SU-DHL-6 (cell line): ENCODE results near the gene NR4A3.
"Not testable (repeated sequence)": the region's sequence is repeated elsewhere in the genome, so short reads cannot be mapped to it uniquely, and the experiment has no call there.

Source experiments
- H2AFZ ChIP-seq: fragments of 200-600 bp; sonication (generic); 2 replicates; pipeline ENCODE4 v1.6.1; 2014; ENCODE audit warnings: low read depth, mild to moderate bottlenecking, moderate library complexity, mixed read lengths, antibody characterized with exemption, low read length; ENCODE audit not compliant: severe bottlenecking
- H3F3A ChIP-seq: fragments of 200-600 bp; shearing (Covaris generic); 2 replicates; pipeline ENCODE4 v1.6.0; 2016; ENCODE audit warnings: antibody characterized with exemption, mild to moderate bottlenecking; ENCODE audit not compliant: insufficient read depth
- H3K27ac ChIP-seq: fragments of 200-600 bp; sonication (generic); 2 replicates; pipeline ENCODE4 v1.5.1; 2016; ENCODE audit warnings: low read depth, mild to moderate bottlenecking, low read length, moderate library complexity, mixed read lengths
- H3K27me3 ChIP-seq: fragments of 200-600 bp; sonication (generic), shearing (Covaris generic); 2 replicates; pipeline ENCODE4 v1.6.0; 2014; ENCODE audit warnings: mild to moderate bottlenecking, low read length
- H3K36me3 ChIP-seq: fragments of 200-600 bp; sonication (generic); 2 replicates; pipeline ENCODE4 v1.6.1; 2014; ENCODE audit warnings: mild to moderate bottlenecking, low read length, mixed read lengths
- H3K4me2 ChIP-seq: fragments of 300-600, 200-600 bp; shearing (Covaris generic), sonication (generic); 2 replicates; pipeline ENCODE4 v1.6.0; 2014; ENCODE audit warnings: low read length, low read depth, mild to moderate bottlenecking; ENCODE audit not compliant: poor library complexity, severe bottlenecking
- H3K4me3 ChIP-seq: fragments of 200-600 bp; sonication (generic); 2 replicates; pipeline ENCODE4 v1.5.1; 2014; ENCODE audit warnings: antibody characterized with exemption, low read length, mild to moderate bottlenecking, mixed read lengths; ENCODE audit not compliant: insufficient read depth, poor library complexity, severe bottlenecking
- H3K79me2 ChIP-seq: fragments of 200-600 bp; sonication (generic); 2 replicates; pipeline ENCODE4 v1.6.1; 2014; ENCODE audit warnings: mild to moderate bottlenecking, low read length, moderate library complexity; ENCODE audit not compliant: insufficient read depth
- H3K9ac ChIP-seq: fragments of 200-600 bp; sonication (generic); 2 replicates; pipeline ENCODE4 v1.7.0; 2014; ENCODE audit warnings: mild to moderate bottlenecking, low read length
- H3K9me2 ChIP-seq: fragments of 200-600 bp; sonication (generic); replicated peaks from 2 replicates; pipeline ENCODE4 v1.6.1; 2014; ENCODE audit warnings: low read length; ENCODE audit not compliant: insufficient read depth
- H3K9me3 ChIP-seq: fragments of 200-600 bp; sonication (generic); 2 replicates; pipeline ENCODE4 v1.6.1; 2014; ENCODE audit warnings: low read length, mixed read lengths; ENCODE audit not compliant: insufficient read depth
- H4K20me1 ChIP-seq: fragments of 200-600 bp; sonication (generic); 2 replicates; pipeline ENCODE4 v1.6.1; 2014; ENCODE audit warnings: low read depth, mild to moderate bottlenecking, antibody characterized with exemption, low read length, moderate library complexity, mixed read lengths
- EZH2phosphoT487 ChIP-seq: fragments of 200-600 bp; sonication (generic), shearing (Covaris generic); conservative IDR thresholded peaks from 2 replicates; pipeline ENCODE4 v1.6.1; 2018; ENCODE audit warnings: mild to moderate bottlenecking, antibody characterized with exemption, low read length, moderate library complexity, mixed read lengths
- TF ChIP-seq, protein P1 (sequence below): fragments of 200-600 bp; sonication (generic); IDR thresholded peaks from one replicate; pipeline ENCODE4 v1.5.1; 2017; ENCODE audit warnings: antibody characterized with exemption, mild to moderate bottlenecking, low read length, moderate library complexity; ENCODE audit not compliant: insufficient read depth, poor library complexity, severe bottlenecking

The NR4A3 gene

DNA sequence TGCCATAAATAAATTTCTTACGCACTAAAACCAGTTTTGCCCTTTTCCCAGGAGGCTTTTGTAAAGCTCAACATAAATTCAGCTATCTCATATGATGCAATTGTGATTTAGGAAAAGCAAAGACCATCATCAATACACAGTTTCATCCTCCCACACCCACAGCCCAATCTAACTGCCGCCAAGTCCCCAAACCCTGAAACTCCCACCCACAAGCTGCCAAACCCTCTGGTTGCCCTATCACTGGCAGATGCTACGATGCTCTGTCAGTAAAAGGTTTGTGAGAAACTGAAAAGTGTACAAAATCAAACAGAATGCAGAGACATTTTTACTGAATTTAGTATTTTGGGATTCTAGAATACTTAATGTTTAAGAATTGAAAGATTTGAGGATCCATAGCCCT, 42.8 kb upstream of the NR4A3 start:
- H3K79me2 ChIP-seq: no peaks in the 10 kb centered on the region
- H3K9ac ChIP-seq: no peak overlapping the region
- H3K27ac ChIP-seq: no peak overlapping the region
- H3K4me2 ChIP-seq: no peak overlapping the region
- H3K36me3 ChIP-seq: no peaks in the 10 kb centered on the region
- no peaks in the 10 kb centered on the region for H3K9me2 ChIP-seq
- no peaks in the 10 kb centered on the region for H3K9me3 ChIP-seq
- H3K27me3 ChIP-seq: no peaks in the 10 kb centered on the region
- H4K20me1 ChIP-seq: no peaks in the 10 kb centered on the region
- no peaks in the 10 kb centered on the region for H3F3A ChIP-seq
- H3K4me3 ChIP-seq: no peak overlapping the region
- H2AFZ ChIP-seq: no peak overlapping the region
- TF ChIP-seq, protein P1, sequence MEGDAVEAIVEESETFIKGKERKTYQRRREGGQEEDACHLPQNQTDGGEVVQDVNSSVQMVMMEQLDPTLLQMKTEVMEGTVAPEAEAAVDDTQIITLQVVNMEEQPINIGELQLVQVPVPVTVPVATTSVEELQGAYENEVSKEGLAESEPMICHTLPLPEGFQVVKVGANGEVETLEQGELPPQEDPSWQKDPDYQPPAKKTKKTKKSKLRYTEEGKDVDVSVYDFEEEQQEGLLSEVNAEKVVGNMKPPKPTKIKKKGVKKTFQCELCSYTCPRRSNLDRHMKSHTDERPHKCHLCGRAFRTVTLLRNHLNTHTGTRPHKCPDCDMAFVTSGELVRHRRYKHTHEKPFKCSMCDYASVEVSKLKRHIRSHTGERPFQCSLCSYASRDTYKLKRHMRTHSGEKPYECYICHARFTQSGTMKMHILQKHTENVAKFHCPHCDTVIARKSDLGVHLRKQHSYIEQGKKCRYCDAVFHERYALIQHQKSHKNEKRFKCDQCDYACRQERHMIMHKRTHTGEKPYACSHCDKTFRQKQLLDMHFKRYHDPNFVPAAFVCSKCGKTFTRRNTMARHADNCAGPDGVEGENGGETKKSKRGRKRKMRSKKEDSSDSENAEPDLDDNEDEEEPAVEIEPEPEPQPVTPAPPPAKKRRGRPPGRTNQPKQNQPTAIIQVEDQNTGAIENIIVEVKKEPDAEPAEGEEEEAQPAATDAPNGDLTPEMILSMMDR: no peak
- no peak for TF ChIP-seq EZH2phosphoT487

DNA sequence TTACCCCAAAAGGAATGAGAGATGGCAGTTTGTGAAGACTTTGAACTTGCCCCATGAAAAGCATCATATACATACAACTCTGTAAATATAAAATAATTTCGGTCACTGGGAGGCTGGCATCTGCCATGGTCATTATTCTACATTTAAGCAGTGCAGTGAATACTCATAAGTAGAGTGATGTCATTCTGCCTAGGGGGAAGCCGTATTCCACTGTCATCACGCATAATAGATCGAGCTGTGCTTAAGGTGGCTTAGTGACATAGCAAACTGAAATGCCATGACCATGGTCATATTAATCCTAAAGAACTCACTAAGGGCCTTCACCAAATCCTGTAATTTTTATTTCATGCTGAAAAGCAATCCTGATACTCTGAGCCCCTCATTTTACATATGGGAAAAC, 42.4 kb upstream of the NR4A3 start:
- no peak overlapping the region for H3K27ac ChIP-seq
- H3K9ac ChIP-seq: no peak overlapping the region
- H3K9me3 ChIP-seq: no peaks in the 10 kb centered on the region
- no peaks in the 10 kb centered on the region for H3K9me2 ChIP-seq
- no peak for TF ChIP-seq EZH2phosphoT487
- TF ChIP-seq, protein P1: no peak
- H3K27me3 ChIP-seq: no peaks in the 10 kb centered on the region
- H3F3A ChIP-seq: no peaks in the 10 kb centered on the region
- no peaks in the 10 kb centered on the region for H3K36me3 ChIP-seq
- no peak overlapping the region for H3K4me3 ChIP-seq
- H3K79me2 ChIP-seq: no peaks in the 10 kb centered on the region
- no peak overlapping the region for H2AFZ ChIP-seq
- no peaks in the 10 kb centered on the region for H4K20me1 ChIP-seq
- H3K4me2 ChIP-seq: no peak overlapping the region

DNA sequence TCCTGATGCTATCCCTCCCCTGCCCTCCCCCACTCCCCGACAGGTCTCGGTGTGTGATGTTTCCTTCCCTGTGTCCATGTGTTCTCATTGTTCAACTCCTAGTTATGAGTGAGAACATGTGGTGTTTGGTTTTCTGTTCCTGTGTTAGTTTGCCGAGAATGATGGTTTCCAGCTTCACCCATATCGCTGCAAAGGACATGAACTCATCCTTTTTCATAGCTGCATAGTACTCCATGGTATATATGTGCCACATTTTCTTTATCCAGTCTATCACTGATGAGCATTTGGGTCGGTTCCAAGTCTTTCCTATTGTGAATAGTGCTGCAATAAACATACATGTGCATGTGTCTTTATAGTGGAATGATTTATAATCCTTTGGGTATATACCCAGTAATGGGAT, 39.3 kb upstream of the NR4A3 start:
- not testable (repeated sequence) for H3K36me3 ChIP-seq, H3K9me3 ChIP-seq, H3K4me3 ChIP-seq, H3K4me2 ChIP-seq, H3K9me2 ChIP-seq, H3K79me2 ChIP-seq, H2AFZ ChIP-seq, H3K27me3 ChIP-seq, H3F3A ChIP-seq, H3K27ac ChIP-seq, H4K20me1 ChIP-seq, H3K9ac ChIP-seq

DNA sequence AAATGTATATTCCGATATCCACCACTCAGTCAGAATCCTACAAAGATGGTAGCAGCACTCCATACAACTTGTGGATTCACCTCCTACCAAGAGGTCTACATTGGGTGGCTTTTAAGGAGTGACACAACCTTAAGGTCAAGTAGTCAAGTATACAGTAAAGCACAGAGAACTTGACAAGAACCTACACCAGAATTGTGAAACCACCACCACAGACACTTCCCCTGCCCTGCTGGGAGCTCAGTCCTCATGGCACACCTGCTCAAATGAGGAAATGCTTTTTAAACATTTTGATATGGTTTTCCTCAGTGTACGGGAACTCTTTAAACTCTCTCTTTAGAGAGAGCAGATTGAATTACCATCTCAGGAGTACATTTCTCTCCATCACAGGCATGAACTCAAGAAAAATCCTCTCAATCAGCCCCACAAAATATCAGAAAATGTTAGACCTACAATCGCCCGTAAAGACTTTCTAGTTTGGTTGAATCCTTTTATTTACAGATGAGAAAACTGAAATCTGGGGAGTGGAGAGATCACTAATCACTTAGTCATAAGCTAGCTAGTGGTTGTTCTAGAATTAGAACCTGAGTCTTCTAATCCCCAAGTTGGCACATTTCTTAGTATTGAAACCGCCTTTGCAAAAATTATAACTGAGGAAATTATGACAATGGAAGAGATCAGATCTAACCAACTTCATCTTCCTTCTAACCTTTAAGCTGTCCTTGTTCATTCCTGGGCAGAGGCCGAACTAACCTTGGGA, 38.5 kb upstream of the NR4A3 start:
- TF ChIP-seq, protein P1: no peak
- no peak for TF ChIP-seq EZH2phosphoT487
- H2AFZ ChIP-seq: no peak overlapping the region
- H3K9me3 ChIP-seq: no peaks in the 10 kb centered on the region
- no peaks in the 10 kb centered on the region for H3K27me3 ChIP-seq
- no peaks in the 10 kb centered on the region for H3K79me2 ChIP-seq
- no peak overlapping the region for H3K9ac ChIP-seq
- no peaks in the 10 kb centered on the region for H4K20me1 ChIP-seq
- no peak overlapping the region for H3K4me3 ChIP-seq
- no peaks in the 10 kb centered on the region for H3K9me2 ChIP-seq
- no peaks in the 10 kb centered on the region for H3K36me3 ChIP-seq
- H3F3A ChIP-seq: no peaks in the 10 kb centered on the region
- no peak overlapping the region for H3K4me2 ChIP-seq
- no peak overlapping the region for H3K27ac ChIP-seq
